IPS-NIHi7 (cell line): ENCODE data around the gene RPTOR.

Experiments
- DNase-seq: peaks from one replicate; pipeline ENCODE4 v3.0.0; 2012; ENCODE audit warnings: mixed read lengths; ENCODE audit errors: extremely low spot score

Gene RPTOR

GRCh38 chr17:80847496-80848230, 303.0 kb downstream of the RPTOR start:
- DNase-seq, result no peak

- no peak for DNase-seq
These were observed 303.9 kb downstream of the RPTOR start for GRCh38 chr17:80848449-80849102.

DNA sequence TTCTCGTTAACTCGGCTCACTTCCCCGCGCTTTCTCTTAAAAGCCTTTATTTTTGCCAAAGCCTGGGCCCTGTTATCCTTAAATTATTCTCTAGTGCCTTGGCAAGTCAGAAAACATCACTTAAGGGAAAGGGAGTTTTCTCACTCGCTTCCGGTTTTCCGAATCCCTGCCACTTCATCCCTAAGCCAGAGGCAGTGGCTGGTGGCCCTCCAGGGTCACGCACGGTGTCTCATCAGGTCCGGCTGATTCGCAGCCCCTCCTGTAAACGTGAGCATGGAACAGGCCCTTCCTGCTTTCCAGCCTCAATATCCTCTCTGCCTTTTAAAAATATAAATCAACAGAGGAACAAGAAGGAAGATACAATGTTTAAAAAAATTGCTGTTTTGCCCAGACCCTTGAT, 304.5 kb downstream of the RPTOR start:
- DNase-seq, result no peak

- no peak for DNase-seq
These were observed 305.5 kb downstream of the RPTOR start for GRCh38 chr17:80850109-80850508.

DNA sequence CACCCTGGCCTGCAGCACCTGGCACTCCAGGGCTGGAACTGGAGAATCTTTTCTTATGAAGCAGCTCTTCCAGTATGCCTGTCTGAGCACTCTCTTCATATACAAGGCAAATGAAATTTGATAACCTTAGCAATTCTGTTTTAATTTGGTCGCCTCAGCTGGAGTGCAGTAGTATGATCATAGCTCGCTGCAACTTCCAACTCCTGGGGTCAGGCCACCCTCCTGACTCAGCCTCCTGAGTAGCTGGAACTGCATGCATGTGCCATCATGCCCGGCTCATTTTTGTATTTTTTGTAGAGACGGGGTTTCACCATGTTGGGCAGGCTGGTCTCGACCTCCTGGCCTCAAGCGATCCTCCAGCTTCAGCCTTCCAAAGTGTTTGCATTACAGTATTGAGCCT, 306.2 kb downstream of the RPTOR start:
- no peak for DNase-seq

GRCh38 chr17:80851277-80851925, 306.8 kb downstream of the RPTOR start:
- DNase-seq, result no peak

DNA sequence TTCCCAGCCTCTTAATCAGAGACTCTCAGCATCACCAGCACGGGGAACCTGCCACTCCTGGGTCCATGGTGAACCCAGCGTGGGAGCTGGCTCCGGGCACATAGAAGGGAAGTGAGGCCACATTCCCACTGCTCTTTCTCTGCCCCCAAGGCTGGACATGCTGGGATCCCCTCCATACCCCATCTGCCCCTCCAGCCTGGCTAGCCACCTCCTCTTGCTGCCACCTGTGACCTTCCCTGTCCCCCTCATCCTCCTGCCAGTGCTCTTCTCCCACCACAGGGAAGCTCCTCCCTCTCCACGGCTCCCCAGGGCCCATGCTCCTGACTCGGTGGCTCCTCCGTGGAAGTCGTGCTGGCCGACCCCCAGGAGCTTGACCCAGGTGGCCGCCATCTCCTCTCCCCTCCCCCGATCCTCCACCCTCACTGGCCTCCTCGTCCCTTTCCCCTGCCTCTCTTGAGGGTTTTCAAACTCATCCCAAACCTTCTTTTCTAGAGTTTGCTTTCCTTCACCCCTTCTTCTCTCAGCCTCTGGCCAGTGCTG, 307.9 kb downstream of the RPTOR start:
- no peak for DNase-seq

- no peak for DNase-seq
These were observed 308.4 kb downstream of the RPTOR start for GRCh38 chr17:80853076-80853475.

GRCh38 chr17:80854220-80854619, 309.6 kb downstream of the RPTOR start:
- no peak for DNase-seq

DNA sequence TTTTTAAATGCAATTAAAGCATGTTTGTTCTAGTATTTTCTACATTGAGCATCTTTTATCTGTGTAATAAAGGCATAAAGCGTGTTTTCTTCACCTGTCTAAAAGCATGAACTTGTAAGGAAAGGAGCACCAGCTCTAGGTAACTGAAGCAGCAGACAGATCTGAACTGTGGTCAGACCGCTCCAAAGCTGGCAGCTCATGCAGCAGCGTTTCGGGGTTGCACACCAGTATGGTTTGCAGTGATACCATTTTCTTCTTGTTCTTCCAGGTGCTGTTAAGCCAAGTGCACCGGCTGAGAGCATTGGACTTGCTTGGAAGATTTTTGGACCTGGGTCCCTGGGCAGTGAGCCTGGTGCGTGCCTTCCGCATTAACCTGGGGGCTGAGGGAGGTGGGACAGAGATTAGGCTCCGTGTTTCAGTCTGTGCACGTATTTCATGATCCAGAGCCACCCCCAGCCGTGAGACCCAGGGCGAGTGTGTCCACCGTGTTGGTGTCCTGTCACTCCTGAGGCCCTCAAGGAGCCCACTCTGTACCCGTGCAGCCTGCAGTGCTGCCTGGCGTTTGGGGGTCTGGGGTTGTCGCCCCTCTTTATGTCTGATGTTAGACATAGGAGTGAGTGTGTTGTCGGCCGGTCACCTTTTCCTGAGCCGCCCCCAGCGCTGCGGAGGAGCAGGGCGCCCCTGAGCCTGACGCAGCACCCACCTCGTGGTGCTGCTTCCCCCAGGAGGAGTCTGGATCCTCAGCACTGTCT, 310.7 kb downstream of the RPTOR start:
- DNase-seq, result no peak

- no peak for DNase-seq
These were observed 311.6 kb downstream of the RPTOR start for GRCh38 chr17:80855948-80856862.

GRCh38 chr17:80856863-80857755, 312.5 kb downstream of the RPTOR start:
- DNase-seq, result no peak

- DNase-seq, result no peak
These were observed 313.1 kb downstream of the RPTOR start for GRCh38 chr17:80857756-80858171.

DNA sequence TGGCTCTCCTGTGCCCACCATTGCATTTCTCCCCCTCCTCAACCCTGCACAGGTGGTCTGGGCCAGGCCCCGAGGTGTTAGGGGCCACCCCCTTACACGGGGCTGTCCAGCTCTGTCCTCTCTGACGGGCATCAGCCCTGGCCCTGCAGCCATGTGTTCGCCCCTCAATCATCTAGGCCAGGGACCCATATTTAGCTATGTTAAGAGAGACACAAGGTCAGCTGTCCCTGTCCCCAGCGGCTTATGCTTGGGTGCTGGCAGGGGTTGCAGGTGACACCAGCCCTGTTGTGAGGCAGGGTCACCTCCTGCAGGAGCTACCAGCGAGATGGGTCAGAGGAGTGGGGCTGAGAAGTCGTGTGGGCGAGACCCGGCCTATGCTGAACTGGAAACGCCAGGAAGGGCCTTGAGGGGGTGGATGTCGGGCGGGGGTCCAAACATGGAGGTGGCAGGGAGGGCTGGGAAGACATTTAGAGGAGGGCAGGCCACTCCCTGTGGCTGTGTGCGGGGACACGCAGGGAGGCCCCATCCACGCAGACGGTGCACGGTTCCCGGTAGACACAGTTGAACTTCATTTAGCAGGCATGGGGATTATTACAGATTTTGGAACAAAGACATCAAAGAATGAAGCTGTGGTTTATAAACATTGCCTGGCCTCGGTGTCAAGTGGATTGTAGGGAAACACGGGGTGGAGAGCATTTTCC, 313.8 kb downstream of the RPTOR start:
- DNase-seq, result no peak

DNA sequence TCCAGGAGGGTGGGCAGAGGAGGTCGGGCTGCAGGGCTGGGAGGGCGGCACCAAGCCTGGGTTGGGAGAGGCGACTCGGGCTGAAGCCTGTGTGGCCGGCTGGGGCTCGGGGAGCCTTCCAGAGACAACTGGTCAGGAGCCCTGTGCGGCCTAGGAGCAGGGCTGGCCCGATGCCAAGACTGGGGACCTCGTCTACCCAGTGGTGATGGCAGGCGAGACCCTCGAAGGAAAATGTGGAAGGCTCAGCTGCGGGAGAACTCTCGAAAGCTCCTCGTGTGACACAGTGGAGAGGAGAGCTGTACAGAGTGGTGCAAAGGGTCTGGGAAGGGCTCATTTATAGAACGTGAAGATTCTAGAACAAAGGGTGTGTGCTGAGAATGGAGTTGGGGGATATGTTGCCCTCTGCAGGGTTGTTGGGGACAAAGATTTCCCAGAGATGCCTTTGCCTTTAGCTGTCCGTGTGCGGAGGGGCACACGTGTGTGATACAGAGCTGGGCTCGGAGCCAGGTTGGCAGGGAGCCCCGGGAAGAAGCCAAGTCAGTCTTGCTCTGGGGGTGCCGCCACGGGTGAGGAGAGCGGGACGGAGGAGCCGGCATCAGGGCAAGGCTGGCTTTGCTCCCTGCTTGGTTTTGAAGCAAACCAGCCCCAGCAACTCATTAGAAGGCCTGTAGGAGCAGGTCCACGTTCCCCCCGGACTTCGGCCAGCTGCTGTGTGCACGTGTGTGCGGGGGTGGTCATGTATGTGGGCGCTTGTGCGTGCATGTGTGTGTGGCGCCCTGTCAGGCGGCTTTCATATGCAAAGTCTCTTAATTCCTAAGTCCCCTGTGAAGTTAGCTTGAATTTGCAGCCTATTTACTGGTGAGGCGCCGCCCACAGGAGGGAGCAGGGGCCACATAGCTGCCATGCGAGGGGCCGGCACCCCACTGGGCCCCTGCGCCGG, 314.6 kb downstream of the RPTOR start:
- peak; percentile 49 for DNase-seq

DNA sequence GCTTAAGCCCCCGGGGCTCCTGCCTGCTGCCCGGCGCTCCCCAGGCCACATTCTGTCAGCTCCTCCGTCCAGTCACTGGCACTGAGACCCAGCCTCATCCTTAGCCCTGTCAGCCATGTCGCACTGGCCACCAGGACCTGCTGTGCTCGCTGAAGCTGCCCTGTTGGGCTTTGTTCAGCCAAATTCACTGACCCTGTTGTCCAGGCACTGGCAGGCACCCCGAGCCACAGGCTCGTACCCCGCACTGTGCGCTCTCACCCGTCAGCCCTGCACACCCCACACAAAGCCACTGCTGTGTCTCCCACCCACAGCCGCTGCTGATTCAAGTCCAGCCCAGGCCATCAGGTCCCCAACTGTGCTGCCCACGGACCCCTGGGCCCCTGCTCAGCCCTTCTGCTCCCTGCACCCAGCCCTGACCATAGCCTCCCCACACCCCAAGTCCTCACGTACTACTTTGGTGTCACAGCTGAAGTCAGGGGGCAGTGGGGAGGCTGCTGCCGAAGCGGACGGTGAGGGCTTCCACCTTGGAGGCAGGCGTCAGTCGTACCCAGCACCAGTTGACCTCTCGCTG, 315.5 kb downstream of the RPTOR start:
- DNase-seq, result no peak

- no peak for DNase-seq
These were observed 316.2 kb downstream of the RPTOR start for GRCh38 chr17:80860703-80861417.
